ENCODE measurements around the gene ZNF687. TPM values are rescaled to one million over a fixed set of nuclear protein-coding genes. Genes with fewer than 3 reads are reported as not detected.
"Not testable (repeated sequence)": the region's sequence is repeated elsewhere in the genome, so short reads cannot be mapped to it uniquely, and the experiment has no call there.

The ZNF687 gene
- total RNA-seq, 1 donor: 16.4 TPM

DNA sequence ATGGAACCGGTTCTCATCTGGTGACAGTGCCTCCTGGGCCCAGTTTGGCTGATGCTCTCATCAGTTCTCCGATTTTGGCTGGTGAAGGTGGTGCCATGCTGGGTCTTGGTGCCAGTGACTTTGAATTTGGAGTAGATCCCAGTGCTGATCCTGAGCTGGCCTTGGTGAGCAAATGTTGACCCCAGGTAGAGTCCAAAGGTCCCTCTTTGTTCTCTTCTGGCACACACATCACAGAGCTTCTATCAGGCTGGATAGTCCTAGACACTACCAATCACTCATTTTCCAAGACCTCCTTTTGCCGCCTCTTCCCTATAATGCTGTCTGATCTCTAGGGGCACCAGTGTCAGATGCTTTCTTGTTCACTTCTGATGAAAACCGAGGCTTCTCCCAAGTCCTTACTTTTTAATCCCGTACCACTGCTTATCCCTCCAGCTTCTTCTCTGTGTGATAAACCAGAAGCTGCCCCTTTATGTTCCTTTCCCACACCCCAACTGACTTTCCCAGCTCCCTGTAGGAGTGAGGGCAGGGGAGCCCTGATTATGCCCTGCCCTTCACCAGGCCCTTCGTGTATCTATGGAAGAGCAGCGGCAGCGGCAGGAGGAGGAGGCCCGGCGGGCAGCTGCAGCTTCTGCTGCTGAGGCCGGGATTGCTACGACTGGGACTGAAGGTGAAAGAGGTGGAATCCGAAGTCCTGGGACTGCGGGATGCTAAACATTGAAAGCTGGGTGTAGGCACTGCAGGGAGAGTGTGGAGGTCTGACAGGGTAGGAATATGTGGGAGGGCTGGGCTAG, 16.5 kb upstream of the ZNF687 start:
- TF ChIP-seq, protein P1, sequence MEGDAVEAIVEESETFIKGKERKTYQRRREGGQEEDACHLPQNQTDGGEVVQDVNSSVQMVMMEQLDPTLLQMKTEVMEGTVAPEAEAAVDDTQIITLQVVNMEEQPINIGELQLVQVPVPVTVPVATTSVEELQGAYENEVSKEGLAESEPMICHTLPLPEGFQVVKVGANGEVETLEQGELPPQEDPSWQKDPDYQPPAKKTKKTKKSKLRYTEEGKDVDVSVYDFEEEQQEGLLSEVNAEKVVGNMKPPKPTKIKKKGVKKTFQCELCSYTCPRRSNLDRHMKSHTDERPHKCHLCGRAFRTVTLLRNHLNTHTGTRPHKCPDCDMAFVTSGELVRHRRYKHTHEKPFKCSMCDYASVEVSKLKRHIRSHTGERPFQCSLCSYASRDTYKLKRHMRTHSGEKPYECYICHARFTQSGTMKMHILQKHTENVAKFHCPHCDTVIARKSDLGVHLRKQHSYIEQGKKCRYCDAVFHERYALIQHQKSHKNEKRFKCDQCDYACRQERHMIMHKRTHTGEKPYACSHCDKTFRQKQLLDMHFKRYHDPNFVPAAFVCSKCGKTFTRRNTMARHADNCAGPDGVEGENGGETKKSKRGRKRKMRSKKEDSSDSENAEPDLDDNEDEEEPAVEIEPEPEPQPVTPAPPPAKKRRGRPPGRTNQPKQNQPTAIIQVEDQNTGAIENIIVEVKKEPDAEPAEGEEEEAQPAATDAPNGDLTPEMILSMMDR (IDR thresholded peaks at IDR 0.05; ENCODE audit: insufficient read depth, low read depth, low read length): no peak
- DNase-seq (ENCODE audit: low read depth): no peak
- H3K4me3 ChIP-seq (ENCODE audit: low read depth, low read length): no peak overlapping the region

DNA sequence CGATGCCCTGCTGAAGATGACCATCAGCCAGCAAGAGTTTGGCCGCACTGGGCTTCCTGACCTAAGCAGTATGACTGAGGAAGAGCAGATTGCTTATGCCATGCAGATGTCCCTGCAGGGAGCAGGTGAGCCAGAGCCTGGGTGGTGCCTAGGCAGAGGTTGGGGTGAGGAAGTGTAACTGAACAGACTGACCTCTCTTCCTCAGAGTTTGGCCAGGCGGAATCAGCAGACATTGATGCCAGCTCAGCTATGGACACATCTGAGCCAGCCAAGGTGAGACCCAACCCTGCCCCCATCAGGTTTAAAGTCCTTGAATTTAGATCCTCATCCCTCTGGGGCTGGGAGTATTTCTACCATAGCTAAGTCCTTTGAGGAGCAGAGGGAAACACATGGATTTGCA, 15.8 kb upstream of the ZNF687 start:
- no peak for DNase-seq (ENCODE audit: low read depth)
- TF ChIP-seq, protein P1 (IDR thresholded peaks at IDR 0.05; ENCODE audit: insufficient read depth, low read depth, low read length): no peak

DNA sequence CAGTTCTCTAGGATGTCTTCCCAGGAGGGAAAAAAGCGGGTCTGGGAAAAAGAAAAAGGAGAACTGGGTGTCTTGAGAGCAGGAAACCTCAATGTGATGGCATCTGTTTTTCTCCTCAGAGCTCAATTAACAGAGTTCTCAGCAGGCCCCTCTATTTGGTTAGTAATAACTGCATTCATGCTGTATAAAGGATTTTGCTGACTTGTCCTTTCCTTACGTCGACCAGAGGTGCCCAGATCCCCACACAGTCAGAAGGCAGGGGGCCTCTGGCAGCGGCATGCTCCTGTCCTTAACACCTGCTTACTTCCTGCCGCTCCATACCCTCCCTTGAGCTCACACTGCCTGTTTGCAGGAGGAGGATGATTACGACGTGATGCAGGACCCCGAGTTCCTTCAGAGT, 15.3 kb upstream of the ZNF687 start:
- no peak for DNase-seq (ENCODE audit: low read depth)
- TF ChIP-seq, protein P1 (IDR thresholded peaks at IDR 0.05; ENCODE audit: insufficient read depth, low read depth, low read length): no peak

More for the DNA sequence above, 15.8 kb upstream of the ZNF687 start:
- H3K4me3 ChIP-seq (ENCODE audit: low read depth, low read length): no peak overlapping the region

DNA sequence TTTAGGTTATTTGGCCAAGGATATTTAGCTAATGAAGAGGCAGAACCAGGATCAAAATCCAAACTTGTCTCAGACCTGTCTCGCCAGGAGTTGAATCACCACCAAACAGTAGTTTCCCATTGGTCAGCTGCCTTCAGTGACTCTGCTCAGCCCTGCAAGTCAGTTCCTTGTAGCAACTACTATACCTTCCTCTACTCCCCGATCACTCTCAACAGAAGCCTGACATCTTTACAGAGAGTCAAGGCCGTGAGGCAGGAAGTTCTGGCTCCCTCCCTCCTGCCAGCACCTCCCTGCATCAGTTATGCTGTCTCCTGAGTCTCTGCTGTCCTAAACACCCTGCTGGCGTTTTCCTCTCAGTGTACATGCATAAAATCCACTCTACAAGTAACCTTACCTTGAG, 14.3 kb upstream of the ZNF687 start:
- TF ChIP-seq, protein P1 (IDR thresholded peaks at IDR 0.05; ENCODE audit: insufficient read depth, low read depth, low read length): no peak
- H3K4me3 ChIP-seq (ENCODE audit: low read depth, low read length): no peak overlapping the region
- DNase-seq (ENCODE audit: low read depth): no peak

More for the DNA sequence above, 15.3 kb upstream of the ZNF687 start:
- no peak overlapping the region for H3K4me3 ChIP-seq (ENCODE audit: low read depth, low read length)

DNA sequence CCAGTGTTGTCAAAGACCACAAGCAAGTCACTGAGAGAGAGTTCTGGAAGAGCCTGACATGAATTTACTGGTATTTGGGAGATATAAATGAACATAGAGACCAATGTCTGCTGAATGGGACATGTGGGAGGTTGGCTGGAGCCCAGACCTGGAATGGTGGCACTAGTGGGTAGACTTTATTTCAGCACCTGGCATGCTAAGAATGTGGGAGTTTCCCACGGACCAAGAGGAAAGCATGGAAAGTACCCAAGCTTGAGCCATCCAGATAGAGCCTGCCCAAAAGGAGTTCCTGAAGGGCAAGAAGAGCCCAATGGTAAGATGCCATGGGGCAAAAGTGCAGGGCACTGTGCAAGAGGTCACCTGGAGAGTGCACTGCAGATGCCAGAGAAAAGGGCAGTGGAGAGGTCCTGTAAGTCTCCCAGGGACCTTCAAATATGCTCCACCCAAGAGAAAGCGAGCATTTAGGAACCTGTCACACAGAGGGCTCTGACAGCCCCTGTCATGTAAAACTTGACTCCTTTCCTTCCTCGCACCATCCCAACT, 8.1 kb upstream of the ZNF687 start:
- no peak for DNase-seq (ENCODE audit: low read depth)
- H3K4me3 ChIP-seq (ENCODE audit: low read depth, low read length): no peak overlapping the region
- TF ChIP-seq, protein P1 (IDR thresholded peaks at IDR 0.05; ENCODE audit: insufficient read depth, low read depth, low read length): no peak

DNA sequence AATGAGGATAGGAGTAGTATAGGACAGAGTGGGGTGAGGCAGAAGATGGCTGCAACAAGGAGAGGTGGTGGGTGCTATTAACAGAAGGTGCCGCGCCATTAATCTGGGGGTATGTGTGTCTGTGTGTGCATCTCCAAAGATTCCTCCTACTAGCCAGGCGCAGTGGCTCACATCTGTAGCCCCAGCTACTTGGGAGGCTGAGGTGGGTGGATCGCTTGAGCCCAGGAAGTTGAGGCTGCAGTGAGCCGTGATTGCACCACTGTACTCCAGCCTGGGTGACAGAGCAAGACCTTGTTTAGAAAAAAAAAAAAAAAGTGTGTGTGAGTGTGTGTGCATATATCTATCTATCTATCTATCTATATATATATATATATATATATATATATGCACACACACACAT, 6.8 kb upstream of the ZNF687 start:
- H3K4me3 ChIP-seq (ENCODE audit: low read depth, low read length); DNase-seq (ENCODE audit: low read depth): not testable (repeated sequence)

DNA sequence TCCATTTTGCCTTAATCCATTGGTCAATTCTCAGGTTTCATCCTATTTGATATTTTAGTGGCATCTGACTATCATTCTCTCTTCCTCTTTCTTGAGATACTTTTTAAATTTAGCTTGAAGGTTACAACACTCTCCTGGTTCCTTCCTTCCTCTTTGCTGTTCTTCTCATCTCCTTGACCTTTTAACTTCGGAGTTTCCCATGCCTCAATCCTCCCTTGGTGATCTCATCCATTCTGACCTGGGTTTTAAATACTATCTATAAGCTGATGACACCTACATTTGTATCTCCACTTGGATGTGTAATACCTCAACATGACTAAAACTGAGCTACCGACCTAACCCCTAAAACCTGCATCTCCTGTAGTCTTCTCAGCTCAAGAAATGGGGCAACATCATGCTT, 4.8 kb upstream of the ZNF687 start:
- no peak for DNase-seq (ENCODE audit: low read depth)
- TF ChIP-seq, protein P1 (IDR thresholded peaks at IDR 0.05; ENCODE audit: insufficient read depth, low read depth, low read length): no peak
- H3K4me3 ChIP-seq (ENCODE audit: low read depth, low read length): no peak overlapping the region
